A549 (cell line): ENCODE measurements around the gene SORCS2. TPM values are rescaled to one million over a fixed set of nuclear protein-coding genes. Genes with fewer than 3 reads are reported as not detected.
A peak's percentile ranks its signal among the peaks of the same experiment; 100 is the strongest.
"Not testable (repeated sequence)": the region's sequence is repeated elsewhere in the genome, so short reads cannot be mapped to it uniquely, and the experiment has no call there.

Source experiments
- ATAC-seq, 2 experiments: fragments of 200-7000 bp in 1 of 2; fragments of >200 bp in 1 of 2; cut with Nextera tagmentation in 1 of 2; cut with Tn5 transposase in 1 of 2; 3 replicates each; pipeline versions ENCODE4 v1.8.0 to v1.9.1; 2018 to 2020; ENCODE audit warnings: mild to moderate bottlenecking in 1 of 2, moderate library complexity in 1 of 2
- CTCF ChIA-PET: fragments of 300-600 bp; sonication (Branson Sonifier 250); formaldehyde crosslinking; extraction: SDS; loops from one replicate; lab custom pipeline; 2021; ENCODE audit warnings: antibody characterized with exemption, inconsistent platforms; lab: Yijun Ruan, JAX
- POLR2A ChIA-PET: fragments of 350-600 bp; formaldehyde crosslinking; extraction: SDS; loops from one replicate; lab custom pipeline; 2021; ENCODE audit warnings: antibody characterized with exemption, inconsistent platforms; lab: Yijun Ruan, JAX
- DNase-seq, 2 experiments: peaks; one replicate each; pipeline versions ENCODE4 v3.0.0 to v3.0.0-alpha.2; 2011 to 2016; ENCODE audit warnings: low read depth in 1 of 2, low spot score in 1 of 2
- FAIRE-seq: peaks from 2 replicates; lab custom pipeline; 2011; peaks lifted over from hg19 to GRCh38; lab: Jason Lieb, UNC
- H3K27ac ChIP-seq, 2 experiments: fragments of >200 bp; sonication (Bioruptor Twin); formaldehyde crosslinking; 3 replicates each; pipeline ENCODE4 v1.5.1; 2016 to 2017
- H3K4me1 ChIP-seq: fragments of >200 bp; sonication (Bioruptor Twin); formaldehyde crosslinking; 3 replicates; pipeline ENCODE4 v1.6.1; 2016
- H3K4me2 ChIP-seq: fragments of >200 bp; sonication (Bioruptor Twin); formaldehyde crosslinking; 3 replicates; pipeline ENCODE4 v1.6.1; 2016
- H3K4me3 ChIP-seq: fragments of >200 bp; sonication (Bioruptor Twin); formaldehyde crosslinking; 3 replicates; pipeline ENCODE4 v1.5.1; 2016
- H3K9me3 ChIP-seq: fragments of >200 bp; sonication (Bioruptor Twin); formaldehyde crosslinking; 3 replicates; pipeline ENCODE4 v1.6.1; 2016
- EP300 ChIP-seq, 2 experiments: fragments of >200 bp; sonication (Bioruptor Twin); formaldehyde crosslinking; IDR thresholded peaks; 2 replicates in 1 of 2; 3 replicates in 1 of 2; pipeline ENCODE4 v1.6.1; 2016 to 2017
- FOSL2 ChIP-seq, 2 experiments: fragments of 450-650 bp in 1 of 2; fragments of >200 bp in 1 of 2; sonication (Bioruptor Twin) in 1 of 2; formaldehyde crosslinking; IDR thresholded peaks; 2 replicates each; pipeline versions ENCODE4 v1.5.0 to v1.6.1; 2016 to 2020; ENCODE audit warnings: mild to moderate bottlenecking in 1 of 2, moderate library complexity in 1 of 2
- FOXS1 ChIP-seq: fragments of 250-450 bp; sonication (Bioruptor Pico); IDR thresholded peaks from 2 replicates; pipeline ENCODE4 v1.5.0; 2020; ENCODE audit warnings: mild to moderate bottlenecking, moderate library complexity
- GATA3 ChIP-seq: IDR thresholded peaks from 2 replicates; pipeline ENCODE4 v1.6.1; 2012; ENCODE audit warnings: borderline replicate concordance
- HDAC2 ChIP-seq: fragments of 200-600 bp; sonication (generic); IDR thresholded peaks from 2 replicates; pipeline ENCODE4 v1.6.1; 2016
- HOXB13 ChIP-seq: fragments of 250-450 bp; sonication (Bioruptor Pico); IDR thresholded peaks from 2 replicates; pipeline ENCODE4 v1.5.0; 2020; ENCODE audit warnings: low read depth, mild to moderate bottlenecking, moderate library complexity
- JUN ChIP-seq, 2 experiments: fragments of >200 bp; sonication (Bioruptor Twin); formaldehyde crosslinking; IDR thresholded peaks; 2 replicates in 1 of 2; 3 replicates in 1 of 2; pipeline ENCODE4 v1.6.1; 2016 to 2017
- MAFK ChIP-seq: fragments of 450-650 bp; IDR thresholded peaks from 2 replicates; pipeline ENCODE4 v1.6.1; 2014; ENCODE audit not compliant: partially characterized antibody
- MYC ChIP-seq: IDR thresholded peaks from 2 replicates; pipeline ENCODE4 v1.6.1; 2012; ENCODE audit warnings: mild to moderate bottlenecking, inconsistent platforms, low read length, improper control_type of control experiment, borderline replicate concordance
- NFE2L2 ChIP-seq: fragments of 150-350 bp; conservative IDR thresholded peaks from 2 replicates; pipeline ENCODE4 v1.6.1; 2014; ENCODE audit warnings: low read length
- NPAS2 ChIP-seq: fragments of 250-450 bp; sonication (Bioruptor Pico); IDR thresholded peaks from 2 replicates; pipeline ENCODE4 v1.8.0; 2022; ENCODE audit warnings: mild to moderate bottlenecking, moderate library complexity, borderline replicate concordance
- POLR2AphosphoS2 ChIP-seq: conservative IDR thresholded peaks from 2 replicates; pipeline ENCODE4 v1.6.1; 2012; ENCODE audit warnings: low read length, improper control_type of control experiment, inconsistent platforms
- RAD21 ChIP-seq, 2 experiments: fragments of >200 bp in 1 of 2; sonication (Bioruptor Twin) in 1 of 2; formaldehyde crosslinking in 1 of 2; IDR thresholded peaks in 1 of 2; conservative IDR thresholded peaks in 1 of 2; 2 replicates in 1 of 2; 3 replicates in 1 of 2; pipeline ENCODE4 v1.6.1; 2012 to 2018; ENCODE audit warnings: inconsistent platforms in 1 of 2
- RCOR1 ChIP-seq: fragments of 150-350 bp; IDR thresholded peaks from 2 replicates; pipeline ENCODE4 v1.6.1; 2014; ENCODE audit warnings: antibody characterized with exemption, low read length, low read depth
- TFCP2L1 ChIP-seq: fragments of 250-450 bp; sonication (Bioruptor Pico); IDR thresholded peaks from 2 replicates; pipeline ENCODE4 v1.5.0; 2021; ENCODE audit warnings: mild to moderate bottlenecking
- TP53 ChIP-seq: fragments of 250-450 bp; sonication (Bioruptor Pico); IDR thresholded peaks from 2 replicates; pipeline ENCODE4 v1.5.0; 2021; ENCODE audit warnings: mild to moderate bottlenecking, moderate library complexity
- ZFP36 ChIP-seq: fragments of 450-650 bp; IDR thresholded peaks from 2 replicates; pipeline ENCODE4 v1.6.1; 2014; ENCODE audit warnings: borderline replicate concordance; ENCODE audit not compliant: partially characterized antibody
- ZNF302 ChIP-seq: fragments of 250-450 bp; sonication (Bioruptor Pico); IDR thresholded peaks from 2 replicates; pipeline ENCODE4 v1.9.0; 2021; ENCODE audit warnings: inconsistent platforms, mild to moderate bottlenecking, moderate library complexity
- WGBS: methylation state at CpG from one replicate; pipeline ENCODE4 v1.1.6; 2017; ENCODE audit errors: missing lambda C conversion rate; 5-methylcytosine and 5-hydroxymethylcytosine counted together
- polyA plus RNA-seq, 4 experiments: library from polyadenylated mRNA; depleted of rRNA in 3 of 4; stranded (reverse); fragments of >200 nt; fragmentation: RNase III in 1 of 4; extraction: RNeasy Plus Mini Kit Qiagen cat#74134 plus additional on column Dnase treatment in 1 of 4; gene quantifications; 2 replicates in 3 of 4; 3 replicates in 1 of 4; pipeline ENCODE4 v1.2.3, GENCODE V29; 2011 to 2017
- TF ChIP-seq, protein P1 (sequence below): fragments of 250-450 bp; sonication (Bioruptor Pico); IDR thresholded peaks from 2 replicates; pipeline ENCODE4 v1.5.0; 2020; ENCODE audit warnings: low read depth, mild to moderate bottlenecking, moderate library complexity
- TF ChIP-seq, protein P2 (sequence below): fragments of 450-650 bp; IDR thresholded peaks from 2 replicates; pipeline ENCODE4 v1.6.1; 2014; ENCODE audit warnings: antibody characterized with exemption
- TF ChIP-seq, protein P3 (sequence below): IDR thresholded peaks from 2 replicates; pipeline ENCODE4 v1.6.1; 2012

Gene SORCS2
- polyA plus RNA-seq, 2 of the 4 experiments (the other 2 are of a cell fraction) = 1.4 to 4.6 TPM

DNA sequence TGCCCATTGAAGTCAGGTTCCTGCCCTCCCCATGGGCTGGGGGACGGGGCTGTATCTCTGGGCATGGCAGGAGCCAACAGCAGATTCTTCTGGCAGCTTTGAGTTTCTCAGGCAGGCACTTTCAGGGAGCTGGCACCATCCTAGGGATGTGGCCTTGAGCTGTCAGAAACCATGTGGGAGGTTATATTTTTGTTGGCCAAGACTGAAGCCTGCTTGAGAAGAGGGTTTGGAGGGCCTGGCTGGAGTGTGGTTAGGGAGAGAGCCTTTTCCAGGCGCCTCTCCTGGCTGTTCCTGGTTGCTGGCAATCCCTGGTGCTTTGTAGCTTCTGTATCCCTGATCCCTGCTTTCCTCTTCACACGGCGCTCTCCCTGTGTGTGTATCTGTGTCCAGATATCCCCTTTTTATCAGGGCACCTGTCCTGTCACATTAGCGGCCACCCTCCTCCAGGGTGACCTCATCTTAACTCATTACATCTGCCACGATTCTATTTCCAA lies 30.6 kb upstream of the SORCS2 start:
- WGBS = 79% methylated on average over 4 of the region's 6 CpGs
- ATAC-seq (no peak), DNase-seq (no peak)
- H3K4me2 ChIP-seq = no peak overlapping the region
- no peak overlapping the region for H3K27ac ChIP-seq
- H3K9me3 ChIP-seq = no peaks in the 10 kb centered on the region
- POLR2A ChIA-PET = no interaction called here
- TF ChIP-seq RCOR1 = no peak
- TF ChIP-seq, all 56 proteins: peak for 0
- Histone ChIP-seq H3K4me1 (peaks cover 7% of the 10 kb centered on the region; the same call in 1 of the 3 replicates), H3K4me3 (no peak overlapping the region)
- CTCF ChIA-PET = no interaction called here
- no peak for FAIRE-seq

DNA sequence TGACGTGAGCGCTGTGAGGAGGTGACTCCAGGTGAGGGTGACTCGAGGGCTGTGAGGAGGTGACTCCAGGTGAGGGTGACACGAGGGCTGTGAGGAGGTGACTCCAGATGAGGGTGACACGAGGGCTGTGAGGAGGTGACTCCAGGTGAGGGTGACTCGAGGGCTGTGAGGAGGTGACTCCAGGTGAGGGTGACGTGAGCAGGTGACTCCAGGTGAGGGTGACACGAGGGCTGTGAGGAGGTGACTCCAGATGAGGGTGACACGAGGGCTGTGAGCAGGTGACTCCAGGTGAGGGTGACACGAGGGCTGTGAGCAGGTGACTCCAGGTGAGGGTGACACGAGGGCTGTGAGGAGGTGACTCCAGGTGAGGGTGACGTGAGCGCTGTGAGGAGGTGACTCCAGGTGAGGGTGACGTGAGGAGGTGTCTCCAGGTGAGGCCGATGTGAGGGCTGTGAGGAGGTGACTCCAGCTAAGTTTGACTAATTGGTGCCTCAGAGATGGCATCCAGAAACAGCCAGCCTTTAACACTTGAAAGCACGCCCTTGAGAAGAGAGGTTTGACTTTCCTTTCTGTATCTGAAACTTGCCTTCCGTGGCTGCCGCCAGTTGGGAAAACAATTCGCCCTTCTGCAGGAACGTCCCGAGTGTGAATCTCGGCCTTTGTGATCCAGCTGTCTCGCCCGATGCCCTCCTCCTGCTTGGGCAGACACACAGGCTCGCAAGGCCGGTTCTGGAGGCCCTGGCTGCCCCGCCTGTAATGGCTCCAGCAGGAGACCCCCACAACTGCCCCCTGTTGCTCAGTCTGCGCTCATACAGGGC lies 27.1 kb upstream of the SORCS2 start:
- 75% methylated on average over 20 of the region's 28 CpGs for WGBS

DNA sequence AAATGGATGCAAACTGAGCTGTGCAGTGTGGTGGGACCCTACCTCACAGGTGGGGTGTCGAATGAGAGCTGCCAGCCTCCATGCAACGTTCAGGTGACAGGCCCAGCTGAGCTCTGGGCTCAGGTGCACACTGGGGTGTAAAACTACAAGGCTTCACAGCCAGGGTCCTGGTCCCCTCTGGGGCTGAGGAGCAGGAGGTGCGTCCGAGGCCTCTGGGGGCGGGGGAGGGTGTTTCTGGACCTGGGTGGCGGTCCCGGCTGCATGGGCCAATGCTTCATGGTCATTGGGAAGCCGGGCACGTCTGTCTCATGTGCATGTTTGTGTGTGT lies 26.5 kb upstream of the SORCS2 start:
- ATAC-seq = no peak
- H3K4me2 ChIP-seq = no peak overlapping the region
- H3K4me1 ChIP-seq = no peaks in the 10 kb centered on the region
- no peak overlapping the region for H3K4me3 ChIP-seq
- ChIA-PET CTCF (no interaction called here), POLR2A (no interaction called here)
- DNase-seq = no peak
- no peaks in the 10 kb centered on the region for H3K9me3 ChIP-seq
- no peak for TF ChIP-seq NPAS2 (CRISPR knock-in tag)
- TF ChIP-seq NFE2L2 = no peak
- no peak for TF ChIP-seq EP300 (IDR thresholded peaks at IDR 0.05)
- no peak overlapping the region for H3K27ac ChIP-seq
- FAIRE-seq = no peak
- whole genome bisulfite sequencing = 78% methylated on average over 4 of the region's 9 CpGs

More for the DNA sequence above, 27.1 kb upstream of the SORCS2 start:
- H3K4me1 ChIP-seq, DNase-seq, H3K4me3 ChIP-seq, FAIRE-seq, ATAC-seq, CTCF ChIA-PET, POLR2A ChIA-PET, H3K9me3 ChIP-seq, H3K4me2 ChIP-seq, H3K27ac ChIP-seq: not testable (repeated sequence)

DNA sequence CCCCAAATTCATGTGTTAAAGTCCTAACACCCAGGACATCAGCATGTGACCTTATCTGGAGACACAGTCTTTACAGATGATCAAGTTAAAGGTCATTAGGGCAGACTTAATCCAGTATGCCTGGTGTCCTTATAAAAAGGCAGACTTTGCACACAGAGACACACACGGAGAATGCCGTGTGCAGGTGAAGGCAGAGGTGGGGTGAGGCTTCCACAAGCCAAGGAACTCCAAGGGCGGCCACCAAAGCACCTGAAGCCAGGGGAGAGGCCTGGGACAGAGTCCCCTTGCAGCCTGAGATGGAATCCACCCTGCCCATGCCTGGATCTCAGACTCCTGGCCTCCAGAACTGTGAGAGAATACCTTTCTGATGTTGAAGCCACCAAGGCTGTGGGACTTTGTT lies 26.1 kb upstream of the SORCS2 start:
- H3K27ac ChIP-seq = no peak overlapping the region
- no peak for DNase-seq
- no peak for FAIRE-seq
- no peak overlapping the region for H3K4me3 ChIP-seq
- H3K9me3 ChIP-seq = no peaks in the 10 kb centered on the region
- ChIA-PET CTCF (no interaction called here), POLR2A (no interaction called here)
- no peaks in the 10 kb centered on the region for H3K4me1 ChIP-seq
- 100% methylated on average over 1 of the region's 3 CpGs for WGBS
- H3K4me2 ChIP-seq = no peak overlapping the region
- ATAC-seq = no peak
- no peak for TF ChIP-seq ZNF302 (CRISPR knock-in tag)
- TF ChIP-seq, protein P1, sequence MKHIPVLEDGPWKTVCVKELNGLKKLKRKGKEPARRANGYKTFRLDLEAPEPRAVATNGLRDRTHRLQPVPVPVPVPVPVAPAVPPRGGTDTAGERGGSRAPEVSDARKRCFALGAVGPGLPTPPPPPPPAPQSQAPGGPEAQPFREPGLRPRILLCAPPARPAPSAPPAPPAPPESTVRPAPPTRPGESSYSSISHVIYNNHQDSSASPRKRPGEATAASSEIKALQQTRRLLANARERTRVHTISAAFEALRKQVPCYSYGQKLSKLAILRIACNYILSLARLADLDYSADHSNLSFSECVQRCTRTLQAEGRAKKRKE (CRISPR knock-in tag) = no peak
- TF ChIP-seq, protein P2, sequence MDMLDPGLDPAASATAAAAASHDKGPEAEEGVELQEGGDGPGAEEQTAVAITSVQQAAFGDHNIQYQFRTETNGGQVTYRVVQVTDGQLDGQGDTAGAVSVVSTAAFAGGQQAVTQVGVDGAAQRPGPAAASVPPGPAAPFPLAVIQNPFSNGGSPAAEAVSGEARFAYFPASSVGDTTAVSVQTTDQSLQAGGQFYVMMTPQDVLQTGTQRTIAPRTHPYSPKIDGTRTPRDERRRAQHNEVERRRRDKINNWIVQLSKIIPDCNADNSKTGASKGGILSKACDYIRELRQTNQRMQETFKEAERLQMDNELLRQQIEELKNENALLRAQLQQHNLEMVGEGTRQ = no peak
- no peak for TF ChIP-seq POLR2AphosphoS2
- no peak for TF ChIP-seq FOXS1
- TF ChIP-seq TFCP2L1 = no peak
- TF ChIP-seq TP53 (CRISPR knock-in tag) = no peak

DNA sequence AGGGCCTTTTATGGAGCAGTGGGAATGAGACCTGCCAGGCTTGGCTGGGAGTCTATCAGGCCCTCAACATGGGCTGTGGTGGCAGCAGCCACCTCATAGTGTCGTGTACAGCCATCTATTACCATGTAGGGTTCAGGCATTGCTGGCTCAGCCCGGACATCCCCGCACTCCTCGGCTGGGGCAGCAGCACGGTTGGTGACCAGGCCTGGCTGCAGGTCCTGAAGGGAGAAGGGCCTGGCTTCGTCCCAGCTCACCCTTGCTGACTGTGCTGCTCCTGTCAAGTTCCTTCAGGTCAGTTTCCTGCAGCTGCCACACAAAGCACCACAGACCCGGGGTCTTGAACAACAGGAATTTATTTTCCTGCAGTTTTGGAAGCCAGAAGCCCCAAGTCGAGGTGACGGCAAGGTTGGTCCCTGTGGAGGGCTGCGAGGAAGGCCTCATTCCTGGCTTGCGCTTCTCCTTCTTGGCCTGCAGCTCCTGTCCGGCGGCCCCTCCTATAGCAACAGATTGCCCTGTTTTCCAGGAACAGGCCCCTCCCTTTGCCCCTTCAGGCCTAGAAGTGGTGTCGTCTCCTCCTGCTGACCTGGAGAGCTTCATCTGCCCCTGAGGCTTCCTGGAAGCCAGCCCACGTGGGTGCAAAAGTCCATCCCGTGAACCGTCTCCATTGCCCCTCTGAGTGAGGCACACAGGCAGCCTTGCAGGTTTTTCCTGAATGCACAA lies 25.2 kb upstream of the SORCS2 start:
- 78% methylated on average over 13 of the region's 17 CpGs for WGBS
- Histone ChIP-seq H3K4me1 (no peaks in the 10 kb centered on the region), H3K4me3 (no peak overlapping the region), H3K9me3 (no peaks in the 10 kb centered on the region), H3K27ac (no peak overlapping the region), H3K4me2 (no peak overlapping the region)
- POLR2A ChIA-PET = no interaction called here
- ATAC-seq (peak in 1 of 2 experiments; percentile 27; a peak in 2 of 6 replicates), FAIRE-seq (no peak), DNase-seq (no peak)
- CTCF ChIA-PET = interaction anchor here (0.9 to 1.2 kb wide), 2 partner anchors 9 to 23 kb away, joined by 3 to 4 read pairs; no protein-coding TSS in a partner anchor
- TF ChIP-seq RAD21 (conservative IDR thresholded peaks at IDR 0.05 in 1 of 2, IDR thresholded peaks at IDR 0.05 in 1 of 2) (no peak), POLR2AphosphoS2 (no peak), FOXS1 (no peak), EP300 (IDR thresholded peaks at IDR 0.05) (no peak), HDAC2 (no peak), MYC (no peak), ZFP36 (no peak), GATA3 (no peak), HOXB13 (CRISPR knock-in tag) (no peak), FOSL2 (IDR thresholded peaks at IDR 0.05) (no peak), FOSL2 (CRISPR knock-in tag; IDR thresholded peaks at IDR 0.05) (no peak), JUN (IDR thresholded peaks at IDR 0.05) (no peak), MAFK (no peak)
- TF ChIP-seq, protein P3, sequence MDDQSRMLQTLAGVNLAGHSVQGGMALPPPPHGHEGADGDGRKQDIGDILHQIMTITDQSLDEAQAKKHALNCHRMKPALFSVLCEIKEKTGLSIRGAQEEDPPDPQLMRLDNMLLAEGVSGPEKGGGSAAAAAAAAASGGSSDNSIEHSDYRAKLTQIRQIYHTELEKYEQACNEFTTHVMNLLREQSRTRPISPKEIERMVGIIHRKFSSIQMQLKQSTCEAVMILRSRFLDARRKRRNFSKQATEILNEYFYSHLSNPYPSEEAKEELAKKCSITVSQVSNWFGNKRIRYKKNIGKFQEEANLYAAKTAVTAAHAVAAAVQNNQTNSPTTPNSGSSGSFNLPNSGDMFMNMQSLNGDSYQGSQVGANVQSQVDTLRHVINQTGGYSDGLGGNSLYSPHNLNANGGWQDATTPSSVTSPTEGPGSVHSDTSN = no peak
